Measurements from ENCODE around the gene RUNX2. TPM values are rescaled to one million over a fixed set of nuclear protein-coding genes. Genes with fewer than 3 reads are reported as not detected.
"Not testable (repeated sequence)": the region's sequence is repeated elsewhere in the genome, so short reads cannot be mapped to it uniquely, and the experiment has no call there.

The RUNX2 gene
- total and polyA plus RNA-seq, 12 donors: 0.20 to 3.0 (median 1.6) TPM

- WGBS, 2 donors: 87 to 90% methylated on average over 3 of the region's 3 CpGs
- no peak for DNase-seq
- Histone ChIP-seq H3K4me3 (no peak overlapping the region), H3K4me1 (no peaks in the 10 kb centered on the region), H3K27me3 (no peaks in the 10 kb centered on the region), H3K27ac (no peak overlapping the region), H3K36me3 (no peaks in the 10 kb centered on the region), H3K9me3 (peaks cover 0 to 15% (median 0%) of the 10 kb centered on the region in 11 donors)
- TF ChIP-seq CTCF (IDR thresholded peaks at IDR 0.05): no peak
- no peak for ATAC-seq
- intact Hi-C loops (cut with DNase I): no loop called here
Measured at GRCh38 chr6:45293306-45293705, 34.8 kb upstream of the RUNX2 start.

- H3K27me3 ChIP-seq; intact Hi-C loops (cut with DNase I); H3K4me3 ChIP-seq; H3K36me3 ChIP-seq; H3K4me1 ChIP-seq; DNase-seq; ATAC-seq; H3K27ac ChIP-seq: not testable (repeated sequence)
- peaks cover 0 to 15% (median 0%) of the 10 kb centered on the region in 11 donors for H3K9me3 ChIP-seq
- WGBS, 2 donors: 46 to 49% methylated on average over 1 of the region's 1 CpG
Measured at GRCh38 chr6:45294065-45294701, 33.9 kb upstream of the RUNX2 start.

DNA sequence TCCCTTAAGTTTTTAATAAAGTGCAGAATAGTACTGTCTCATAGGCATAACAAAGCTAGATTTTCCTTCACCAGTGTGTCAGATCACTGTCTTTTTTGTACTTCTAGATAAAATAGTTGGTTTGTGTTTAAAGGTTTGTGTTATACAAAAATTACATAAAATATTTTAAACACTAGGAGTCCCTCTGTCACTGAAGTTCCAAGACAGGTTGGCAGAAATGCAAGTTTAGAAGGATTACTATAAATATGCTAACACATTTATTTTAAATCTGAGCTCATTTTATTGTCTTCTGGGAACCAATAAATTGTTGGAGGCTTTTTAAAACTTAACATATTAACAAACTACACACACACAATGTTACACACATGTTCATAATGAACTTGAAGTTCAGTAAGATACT, 30.8 kb upstream of the RUNX2 start:
- H3K27me3 ChIP-seq: no peaks in the 10 kb centered on the region
- H3K4me3 ChIP-seq: no peak overlapping the region
- TF ChIP-seq CTCF (IDR thresholded peaks at IDR 0.05): no peak
- H3K4me1 ChIP-seq: no peaks in the 10 kb centered on the region
- ATAC-seq (no peak), DNase-seq (no peak)
- no peak overlapping the region for H3K27ac ChIP-seq
- intact Hi-C loops (cut with DNase I): no loop called here
- peaks cover 0 to 14% (median 0%) of the 10 kb centered on the region in 11 donors for H3K9me3 ChIP-seq
- no peaks in the 10 kb centered on the region for H3K36me3 ChIP-seq

GRCh38 chr6:45299096-45299581, 29.0 kb upstream of the RUNX2 start:
- Histone ChIP-seq H3K4me1 (no peaks in the 10 kb centered on the region), H3K27ac (no peak overlapping the region), H3K36me3 (no peaks in the 10 kb centered on the region), H3K4me3 (no peak overlapping the region), H3K9me3 (peaks cover 0 to 13% (median 0%) of the 10 kb centered on the region in 11 donors), H3K27me3 (no peaks in the 10 kb centered on the region)
- 96 to 99% methylated on average over 3 of the region's 3 CpGs for WGBS, 2 donors
- ATAC-seq (no peak), DNase-seq (no peak)
- intact Hi-C loops (cut with DNase I): no loop called here
- no peak for TF ChIP-seq CTCF (IDR thresholded peaks at IDR 0.05)

DNA sequence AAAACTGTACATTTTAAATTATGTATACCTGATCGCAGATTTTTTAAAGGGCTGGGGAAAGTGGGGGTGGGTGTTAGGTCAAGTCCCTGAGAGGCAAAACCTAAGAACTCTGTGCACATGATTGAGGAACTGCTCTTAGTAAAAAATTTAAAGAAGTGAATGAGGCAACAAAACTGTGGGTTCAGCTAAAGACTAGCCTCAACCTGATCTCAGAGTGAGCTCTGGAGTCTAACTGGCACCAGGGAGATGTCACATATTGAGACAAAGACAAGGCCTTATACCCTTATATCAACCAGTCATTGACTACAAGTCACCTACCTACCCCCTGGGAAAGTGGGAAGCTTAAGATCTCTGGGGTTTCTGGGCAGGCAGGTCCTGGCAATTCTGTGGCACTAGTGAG, 27.4 kb upstream of the RUNX2 start:
- 98 to 100% methylated on average over 1 of the region's 1 CpG for WGBS, 2 donors
- Histone ChIP-seq H3K36me3 (no peaks in the 10 kb centered on the region), H3K27me3 (no peaks in the 10 kb centered on the region), H3K4me1 (no peaks in the 10 kb centered on the region), H3K9me3 (peaks cover 0 to 6% (median 0%) of the 10 kb centered on the region in 11 donors), H3K27ac (no peak overlapping the region), H3K4me3 (no peak overlapping the region)
- TF ChIP-seq CTCF (IDR thresholded peaks at IDR 0.05): no peak
- DNase-seq (no peak), ATAC-seq (no peak)
- intact Hi-C loops (cut with DNase I): no loop called here
